ENCODE results near the gene CACNA1I. TPM values are rescaled to one million over a fixed set of nuclear protein-coding genes. Genes with fewer than 3 reads are reported as not detected.

The CACNA1I gene
- total and polyA plus RNA-seq, 2 experiments from 2014 or later = 0.42 to 2.4 TPM

DNA sequence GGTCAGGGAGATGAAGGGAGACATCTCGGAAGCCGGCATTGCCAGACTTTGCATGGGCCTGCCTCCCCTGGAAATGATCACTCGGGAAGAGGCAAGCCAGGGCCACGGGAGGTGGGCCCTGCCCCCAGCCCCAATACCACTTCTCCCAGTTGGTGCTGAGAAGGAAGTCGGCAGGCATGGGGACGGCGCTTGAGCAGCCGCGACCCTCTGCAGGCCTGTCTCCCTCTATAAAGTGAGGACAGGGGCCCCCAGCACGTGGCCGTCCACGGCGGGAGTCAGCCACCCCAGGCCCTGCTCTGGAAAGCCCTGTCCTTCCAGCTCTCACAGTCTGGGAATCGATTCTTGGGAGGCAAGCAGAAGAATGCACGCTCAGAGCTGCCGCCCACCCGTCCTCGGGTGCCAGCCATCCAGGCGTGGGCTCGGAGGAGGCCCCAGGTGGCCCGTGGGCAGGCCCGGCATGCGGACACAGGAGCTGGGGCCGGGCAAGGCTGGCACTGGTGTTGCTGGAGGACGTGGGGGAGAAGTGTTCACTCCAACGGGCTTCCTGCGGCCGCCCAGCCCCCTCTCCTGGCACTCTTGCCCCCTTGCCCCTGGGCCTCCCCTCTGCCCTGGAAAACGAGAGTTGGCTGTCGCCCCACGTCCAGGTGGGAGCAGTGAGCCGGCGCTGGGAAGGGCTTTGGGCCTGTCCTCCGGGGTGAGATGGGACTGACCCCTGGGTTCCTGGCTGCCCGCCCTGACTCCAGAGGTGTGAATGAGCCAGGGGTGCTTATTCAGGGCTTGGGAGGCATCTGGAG is 77.5 kb downstream of the CACNA1I start:
- Histone ChIP-seq H4K20me1 (replicated peaks; ENCODE audit: insufficient read depth) (no peaks in the 10 kb centered on the region), H3F3A (replicated peaks; ENCODE audit: low read depth) (no peaks in the 10 kb centered on the region), H2AFZ (no peak overlapping the region), H3K36me3 (ENCODE audit: insufficient read depth) (no peaks in the 10 kb centered on the region), H3K27me3 (ENCODE audit: insufficient read depth) (no peaks in the 10 kb centered on the region), H3K27ac (ENCODE audit: low read depth) (no peak overlapping the region), H3K79me2 (replicated peaks; ENCODE audit: insufficient read depth) (no peaks in the 10 kb centered on the region), H3K4me2 (no peak overlapping the region), H3K4me1 (ENCODE audit: insufficient read depth) (no peaks in the 10 kb centered on the region), H3K4me3 (no peak overlapping the region), H3K9me2 (ENCODE audit: insufficient read depth) (no peaks in the 10 kb centered on the region)
- ATAC-seq (no peak), DNase-seq (ENCODE audit: low spot score) (no peak)
- TF ChIP-seq POLR2AphosphoS5 (IDR thresholded peaks at IDR 0.05; ENCODE audit: low read depth) (no peak), EZH2 (IDR thresholded peaks at IDR 0.05; ENCODE audit: low read depth, unreplicated experiment) (no peak), CREB1 (CRISPR knock-in tag; IDR thresholded peaks at IDR 0.05; ENCODE audit: low read depth) (no peak), STAT1 (IDR thresholded peaks at IDR 0.05; ENCODE audit: unreplicated experiment) (no peak), ZNF114 (CRISPR knock-in tag; IDR thresholded peaks at IDR 0.05) (no peak), NANOG (IDR thresholded peaks at IDR 0.05; ENCODE audit: borderline replicate concordance) (no peak), JUNB (IDR thresholded peaks at IDR 0.05; ENCODE audit: unreplicated experiment) (no peak), ZNF331 (CRISPR knock-in tag; IDR thresholded peaks at IDR 0.05; ENCODE audit: low read depth) (no peak)
- TF ChIP-seq, protein P1, sequence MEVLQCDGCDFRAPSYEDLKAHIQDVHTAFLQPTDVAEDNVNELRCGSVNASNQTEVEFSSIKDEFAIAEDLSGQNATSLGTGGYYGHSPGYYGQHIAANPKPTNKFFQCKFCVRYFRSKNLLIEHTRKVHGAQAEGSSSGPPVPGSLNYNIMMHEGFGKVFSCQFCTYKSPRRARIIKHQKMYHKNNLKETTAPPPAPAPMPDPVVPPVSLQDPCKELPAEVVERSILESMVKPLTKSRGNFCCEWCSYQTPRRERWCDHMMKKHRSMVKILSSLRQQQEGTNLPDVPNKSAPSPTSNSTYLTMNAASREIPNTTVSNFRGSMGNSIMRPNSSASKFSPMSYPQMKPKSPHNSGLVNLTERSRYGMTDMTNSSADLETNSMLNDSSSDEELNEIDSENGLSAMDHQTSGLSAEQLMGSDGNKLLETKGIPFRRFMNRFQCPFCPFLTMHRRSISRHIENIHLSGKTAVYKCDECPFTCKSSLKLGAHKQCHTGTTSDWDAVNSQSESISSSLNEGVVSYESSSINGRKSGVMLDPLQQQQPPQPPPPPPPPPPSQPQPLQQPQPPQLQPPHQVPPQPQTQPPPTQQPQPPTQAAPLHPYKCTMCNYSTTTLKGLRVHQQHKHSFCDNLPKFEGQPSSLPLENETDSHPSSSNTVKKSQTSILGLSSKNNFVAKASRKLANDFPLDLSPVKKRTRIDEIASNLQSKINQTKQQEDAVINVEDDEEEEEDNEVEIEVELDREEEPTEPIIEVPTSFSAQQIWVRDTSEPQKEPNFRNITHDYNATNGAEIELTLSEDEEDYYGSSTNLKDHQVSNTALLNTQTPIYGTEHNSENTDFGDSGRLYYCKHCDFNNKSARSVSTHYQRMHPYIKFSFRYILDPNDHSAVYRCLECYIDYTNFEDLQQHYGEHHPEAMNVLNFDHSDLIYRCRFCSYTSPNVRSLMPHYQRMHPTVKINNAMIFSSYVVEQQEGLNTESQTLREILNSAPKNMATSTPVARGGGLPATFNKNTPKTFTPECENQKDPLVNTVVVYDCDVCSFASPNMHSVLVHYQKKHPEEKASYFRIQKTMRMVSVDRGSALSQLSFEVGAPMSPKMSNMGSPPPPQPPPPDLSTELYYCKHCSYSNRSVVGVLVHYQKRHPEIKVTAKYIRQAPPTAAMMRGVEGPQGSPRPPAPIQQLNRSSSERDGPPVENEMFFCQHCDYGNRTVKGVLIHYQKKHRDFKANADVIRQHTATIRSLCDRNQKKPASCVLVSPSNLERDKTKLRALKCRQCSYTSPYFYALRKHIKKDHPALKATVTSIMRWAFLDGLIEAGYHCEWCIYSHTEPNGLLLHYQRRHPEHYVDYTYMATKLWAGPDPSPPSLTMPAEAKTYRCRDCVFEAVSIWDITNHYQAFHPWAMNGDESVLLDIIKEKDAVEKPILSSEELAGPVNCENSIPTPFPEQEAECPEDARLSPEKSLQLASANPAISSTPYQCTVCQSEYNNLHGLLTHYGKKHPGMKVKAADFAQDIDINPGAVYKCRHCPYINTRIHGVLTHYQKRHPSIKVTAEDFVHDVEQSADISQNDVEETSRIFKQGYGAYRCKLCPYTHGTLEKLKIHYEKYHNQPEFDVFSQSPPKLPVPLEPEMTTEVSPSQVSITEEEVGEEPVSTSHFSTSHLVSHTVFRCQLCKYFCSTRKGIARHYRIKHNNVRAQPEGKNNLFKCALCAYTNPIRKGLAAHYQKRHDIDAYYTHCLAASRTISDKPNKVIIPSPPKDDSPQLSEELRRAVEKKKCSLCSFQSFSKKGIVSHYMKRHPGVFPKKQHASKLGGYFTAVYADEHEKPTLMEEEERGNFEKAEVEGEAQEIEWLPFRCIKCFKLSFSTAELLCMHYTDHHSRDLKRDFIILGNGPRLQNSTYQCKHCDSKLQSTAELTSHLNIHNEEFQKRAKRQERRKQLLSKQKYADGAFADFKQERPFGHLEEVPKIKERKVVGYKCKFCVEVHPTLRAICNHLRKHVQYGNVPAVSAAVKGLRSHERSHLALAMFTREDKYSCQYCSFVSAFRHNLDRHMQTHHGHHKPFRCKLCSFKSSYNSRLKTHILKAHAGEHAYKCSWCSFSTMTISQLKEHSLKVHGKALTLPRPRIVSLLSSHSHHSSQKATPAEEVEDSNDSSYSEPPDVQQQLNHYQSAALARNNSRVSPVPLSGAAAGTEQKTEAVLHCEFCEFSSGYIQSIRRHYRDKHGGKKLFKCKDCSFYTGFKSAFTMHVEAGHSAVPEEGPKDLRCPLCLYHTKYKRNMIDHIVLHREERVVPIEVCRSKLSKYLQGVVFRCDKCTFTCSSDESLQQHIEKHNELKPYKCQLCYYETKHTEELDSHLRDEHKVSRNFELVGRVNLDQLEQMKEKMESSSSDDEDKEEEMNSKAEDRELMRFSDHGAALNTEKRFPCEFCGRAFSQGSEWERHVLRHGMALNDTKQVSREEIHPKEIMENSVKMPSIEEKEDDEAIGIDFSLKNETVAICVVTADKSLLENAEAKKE (CRISPR knock-in tag; IDR thresholded peaks at IDR 0.05) = no peak
- TF ChIP-seq, protein P2, sequence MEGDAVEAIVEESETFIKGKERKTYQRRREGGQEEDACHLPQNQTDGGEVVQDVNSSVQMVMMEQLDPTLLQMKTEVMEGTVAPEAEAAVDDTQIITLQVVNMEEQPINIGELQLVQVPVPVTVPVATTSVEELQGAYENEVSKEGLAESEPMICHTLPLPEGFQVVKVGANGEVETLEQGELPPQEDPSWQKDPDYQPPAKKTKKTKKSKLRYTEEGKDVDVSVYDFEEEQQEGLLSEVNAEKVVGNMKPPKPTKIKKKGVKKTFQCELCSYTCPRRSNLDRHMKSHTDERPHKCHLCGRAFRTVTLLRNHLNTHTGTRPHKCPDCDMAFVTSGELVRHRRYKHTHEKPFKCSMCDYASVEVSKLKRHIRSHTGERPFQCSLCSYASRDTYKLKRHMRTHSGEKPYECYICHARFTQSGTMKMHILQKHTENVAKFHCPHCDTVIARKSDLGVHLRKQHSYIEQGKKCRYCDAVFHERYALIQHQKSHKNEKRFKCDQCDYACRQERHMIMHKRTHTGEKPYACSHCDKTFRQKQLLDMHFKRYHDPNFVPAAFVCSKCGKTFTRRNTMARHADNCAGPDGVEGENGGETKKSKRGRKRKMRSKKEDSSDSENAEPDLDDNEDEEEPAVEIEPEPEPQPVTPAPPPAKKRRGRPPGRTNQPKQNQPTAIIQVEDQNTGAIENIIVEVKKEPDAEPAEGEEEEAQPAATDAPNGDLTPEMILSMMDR (conservative IDR thresholded peaks at IDR 0.05; ENCODE audit: low read depth in 2 of 2) = no peak
- TF ChIP-seq, protein P3, sequence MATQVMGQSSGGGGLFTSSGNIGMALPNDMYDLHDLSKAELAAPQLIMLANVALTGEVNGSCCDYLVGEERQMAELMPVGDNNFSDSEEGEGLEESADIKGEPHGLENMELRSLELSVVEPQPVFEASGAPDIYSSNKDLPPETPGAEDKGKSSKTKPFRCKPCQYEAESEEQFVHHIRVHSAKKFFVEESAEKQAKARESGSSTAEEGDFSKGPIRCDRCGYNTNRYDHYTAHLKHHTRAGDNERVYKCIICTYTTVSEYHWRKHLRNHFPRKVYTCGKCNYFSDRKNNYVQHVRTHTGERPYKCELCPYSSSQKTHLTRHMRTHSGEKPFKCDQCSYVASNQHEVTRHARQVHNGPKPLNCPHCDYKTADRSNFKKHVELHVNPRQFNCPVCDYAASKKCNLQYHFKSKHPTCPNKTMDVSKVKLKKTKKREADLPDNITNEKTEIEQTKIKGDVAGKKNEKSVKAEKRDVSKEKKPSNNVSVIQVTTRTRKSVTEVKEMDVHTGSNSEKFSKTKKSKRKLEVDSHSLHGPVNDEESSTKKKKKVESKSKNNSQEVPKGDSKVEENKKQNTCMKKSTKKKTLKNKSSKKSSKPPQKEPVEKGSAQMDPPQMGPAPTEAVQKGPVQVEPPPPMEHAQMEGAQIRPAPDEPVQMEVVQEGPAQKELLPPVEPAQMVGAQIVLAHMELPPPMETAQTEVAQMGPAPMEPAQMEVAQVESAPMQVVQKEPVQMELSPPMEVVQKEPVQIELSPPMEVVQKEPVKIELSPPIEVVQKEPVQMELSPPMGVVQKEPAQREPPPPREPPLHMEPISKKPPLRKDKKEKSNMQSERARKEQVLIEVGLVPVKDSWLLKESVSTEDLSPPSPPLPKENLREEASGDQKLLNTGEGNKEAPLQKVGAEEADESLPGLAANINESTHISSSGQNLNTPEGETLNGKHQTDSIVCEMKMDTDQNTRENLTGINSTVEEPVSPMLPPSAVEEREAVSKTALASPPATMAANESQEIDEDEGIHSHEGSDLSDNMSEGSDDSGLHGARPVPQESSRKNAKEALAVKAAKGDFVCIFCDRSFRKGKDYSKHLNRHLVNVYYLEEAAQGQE (IDR thresholded peaks at IDR 0.05; ENCODE audit: unreplicated experiment) = no peak
- TF ChIP-seq, protein P4, sequence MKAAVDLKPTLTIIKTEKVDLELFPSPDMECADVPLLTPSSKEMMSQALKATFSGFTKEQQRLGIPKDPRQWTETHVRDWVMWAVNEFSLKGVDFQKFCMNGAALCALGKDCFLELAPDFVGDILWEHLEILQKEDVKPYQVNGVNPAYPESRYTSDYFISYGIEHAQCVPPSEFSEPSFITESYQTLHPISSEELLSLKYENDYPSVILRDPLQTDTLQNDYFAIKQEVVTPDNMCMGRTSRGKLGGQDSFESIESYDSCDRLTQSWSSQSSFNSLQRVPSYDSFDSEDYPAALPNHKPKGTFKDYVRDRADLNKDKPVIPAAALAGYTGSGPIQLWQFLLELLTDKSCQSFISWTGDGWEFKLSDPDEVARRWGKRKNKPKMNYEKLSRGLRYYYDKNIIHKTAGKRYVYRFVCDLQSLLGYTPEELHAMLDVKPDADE (IDR thresholded peaks at IDR 0.05) = no peak
- Mint-ChIP-seq H3K4me1 (no peaks in the 10 kb centered on the region), H3K4me3 (no peak overlapping the region), H3K36me3 (ENCODE audit: low read depth) (no peaks in the 10 kb centered on the region), H3K9me3 (no peaks in the 10 kb centered on the region), H3K27ac (no peak overlapping the region), H3K27me3 (ENCODE audit: insufficient read depth, low read depth, poor library complexity) (no peaks in the 10 kb centered on the region)

All from GM23338 (cell line).